Peyer's patch (tissue), 4 donors: ENCODE measurements around the gene AQP12B. TPM values are rescaled to one million over a fixed set of nuclear protein-coding genes. Genes with fewer than 3 reads are reported as not detected.

ENCODE experiments used
- DNase-seq, 3 donors: peaks; one replicate each; pipeline ENCODE4 v3.0.0-alpha.2; 2017 to 2019
- H3K27ac ChIP-seq, 4 donors: fragments of 200-600 bp; sonication (generic); one replicate each; pipeline ENCODE4 v1.5.1; 2016 to 2019
- H3K27me3 ChIP-seq, 2 donors: fragments of 200-600 bp; sonication (generic); one replicate each; pipeline ENCODE4 v1.5.1; 2019
- H3K36me3 ChIP-seq, 3 donors: fragments of 200-600 bp; sonication (generic); one replicate each; pipeline ENCODE4 v1.5.1; 2016 to 2019
- H3K4me1 ChIP-seq, 4 donors: fragments of 200-600 bp; sonication (generic); one replicate each; pipeline ENCODE4 v1.5.1; 2016 to 2019
- H3K4me3 ChIP-seq, 4 donors: fragments of 200-600 bp; sonication (generic); 1 replicate in 3 of 4; 2 replicates in 1 of 4; pipeline ENCODE4 v1.5.1; 2016 to 2019; ENCODE audit warnings: mild to moderate bottlenecking in 1 of 4
- H3K9me3 ChIP-seq, 4 donors: fragments of 200-600 bp; sonication (generic); one replicate each; pipeline ENCODE4 v1.5.1; 2016 to 2019; ENCODE audit warnings: mild to moderate bottlenecking in 1 of 4
- POLR2A ChIP-seq, 2 donors: fragments of 450-650 bp; IDR thresholded peaks; one replicate each; pipeline ENCODE4 v1.5.1; 2017; ENCODE audit warnings: antibody characterized with exemption in 2 of 2, mild to moderate bottlenecking in 2 of 2, moderate library complexity in 2 of 2
- total RNA-seq, 4 donors: library from RNA; depleted of rRNA; stranded (reverse); fragments of >200 nt; gene quantifications; one replicate each; pipeline ENCODE4 v1.1.0, GENCODE V29; 2016
- TF ChIP-seq, protein P1 (sequence below), 6 experiments: fragments of 450-650 bp in 4 of 6; fragments of 200-600 bp in 2 of 6; sonication (generic) in 1 of 6; IDR thresholded peaks; one replicate each; pipeline ENCODE4 v1.5.1; 2017 to 2019; ENCODE audit warnings: antibody characterized with exemption in 6 of 6, mild to moderate bottlenecking in 3 of 6, moderate library complexity in 1 of 6

The AQP12B gene
- total RNA-seq, 4 donors from 2014 or later, result 1.9 to 9.6 (median 2.5) TPM; not detected in 1

DNA sequence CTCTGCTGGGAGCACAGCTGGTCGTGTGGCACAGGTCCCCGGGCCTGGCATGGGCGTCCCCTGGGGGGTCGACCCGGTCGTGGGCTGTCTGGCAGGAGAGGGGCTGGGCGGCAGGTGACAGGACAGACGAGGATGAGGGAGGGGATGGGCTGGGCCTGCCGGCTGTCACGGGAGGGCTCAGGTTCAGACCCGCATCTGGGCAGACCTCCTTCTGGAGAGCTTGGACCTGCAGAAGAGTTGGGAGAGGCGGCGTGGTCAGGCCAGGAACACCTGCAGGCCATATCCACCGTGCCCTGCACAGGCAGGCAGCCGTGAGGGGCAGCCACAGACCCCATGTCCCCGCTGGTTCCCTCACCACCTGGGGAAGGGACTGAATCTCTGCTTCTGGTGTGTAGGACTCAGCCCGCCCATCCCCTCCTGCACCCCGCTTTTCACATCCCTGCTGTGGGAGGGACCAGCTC lies 34.5 kb upstream of the AQP12B start:
- TF ChIP-seq, protein P1, sequence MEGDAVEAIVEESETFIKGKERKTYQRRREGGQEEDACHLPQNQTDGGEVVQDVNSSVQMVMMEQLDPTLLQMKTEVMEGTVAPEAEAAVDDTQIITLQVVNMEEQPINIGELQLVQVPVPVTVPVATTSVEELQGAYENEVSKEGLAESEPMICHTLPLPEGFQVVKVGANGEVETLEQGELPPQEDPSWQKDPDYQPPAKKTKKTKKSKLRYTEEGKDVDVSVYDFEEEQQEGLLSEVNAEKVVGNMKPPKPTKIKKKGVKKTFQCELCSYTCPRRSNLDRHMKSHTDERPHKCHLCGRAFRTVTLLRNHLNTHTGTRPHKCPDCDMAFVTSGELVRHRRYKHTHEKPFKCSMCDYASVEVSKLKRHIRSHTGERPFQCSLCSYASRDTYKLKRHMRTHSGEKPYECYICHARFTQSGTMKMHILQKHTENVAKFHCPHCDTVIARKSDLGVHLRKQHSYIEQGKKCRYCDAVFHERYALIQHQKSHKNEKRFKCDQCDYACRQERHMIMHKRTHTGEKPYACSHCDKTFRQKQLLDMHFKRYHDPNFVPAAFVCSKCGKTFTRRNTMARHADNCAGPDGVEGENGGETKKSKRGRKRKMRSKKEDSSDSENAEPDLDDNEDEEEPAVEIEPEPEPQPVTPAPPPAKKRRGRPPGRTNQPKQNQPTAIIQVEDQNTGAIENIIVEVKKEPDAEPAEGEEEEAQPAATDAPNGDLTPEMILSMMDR (IDR thresholded peaks at IDR 0.05), result no peak
- no peak for TF ChIP-seq POLR2A (IDR thresholded peaks at IDR 0.05)
- Histone ChIP-seq H3K27ac (no peak overlapping the region), H3K4me1 (no peaks in the 10 kb centered on the region), H3K36me3 (no peaks in the 10 kb centered on the region), H3K9me3 (no peaks in the 10 kb centered on the region), H3K4me3 (no peak overlapping the region), H3K27me3 (no peaks in the 10 kb centered on the region)
- no peak for DNase-seq

DNA sequence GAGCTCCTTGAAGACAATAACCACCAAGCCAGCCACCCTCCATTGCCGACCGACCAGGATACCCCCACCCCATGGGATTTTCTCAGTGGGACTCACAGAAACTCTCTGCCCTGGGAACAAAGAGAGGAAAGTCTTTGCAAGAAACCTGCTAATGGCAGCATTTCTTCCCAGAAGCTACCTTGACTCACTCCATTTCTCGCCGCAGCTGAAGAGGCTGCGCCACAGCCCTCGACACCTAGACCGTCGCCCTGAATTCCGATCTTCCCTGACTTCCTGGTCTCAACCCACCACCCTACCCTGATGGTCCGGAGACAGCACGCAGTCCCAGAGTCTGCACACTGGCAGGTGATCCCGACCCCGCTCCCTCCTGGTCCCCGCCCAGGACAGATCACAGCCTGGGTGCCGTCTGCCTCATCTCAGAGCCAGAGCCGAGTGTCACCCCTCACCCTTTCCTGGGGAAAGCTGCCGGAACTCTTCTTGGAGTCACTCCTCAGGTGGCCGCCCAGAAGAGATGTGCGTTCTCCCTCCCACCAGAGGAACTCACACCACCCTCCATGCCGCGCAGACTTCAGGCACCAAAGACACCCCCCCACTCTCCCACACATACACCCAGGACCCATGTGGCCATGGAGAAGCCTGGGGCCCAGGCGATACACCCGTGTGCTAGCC lies 33.6 kb upstream of the AQP12B start:
- no peak for TF ChIP-seq POLR2A (IDR thresholded peaks at IDR 0.05)
- TF ChIP-seq, protein P1 (IDR thresholded peaks at IDR 0.05), result no peak
- no peaks in the 10 kb centered on the region for H3K4me1 ChIP-seq
- no peaks in the 10 kb centered on the region for H3K36me3 ChIP-seq
- no peak overlapping the region for H3K27ac ChIP-seq
- H3K27me3 ChIP-seq, result no peaks in the 10 kb centered on the region
- DNase-seq, result no peak
- H3K4me3 ChIP-seq, result no peak overlapping the region
- H3K9me3 ChIP-seq, result no peaks in the 10 kb centered on the region

DNA sequence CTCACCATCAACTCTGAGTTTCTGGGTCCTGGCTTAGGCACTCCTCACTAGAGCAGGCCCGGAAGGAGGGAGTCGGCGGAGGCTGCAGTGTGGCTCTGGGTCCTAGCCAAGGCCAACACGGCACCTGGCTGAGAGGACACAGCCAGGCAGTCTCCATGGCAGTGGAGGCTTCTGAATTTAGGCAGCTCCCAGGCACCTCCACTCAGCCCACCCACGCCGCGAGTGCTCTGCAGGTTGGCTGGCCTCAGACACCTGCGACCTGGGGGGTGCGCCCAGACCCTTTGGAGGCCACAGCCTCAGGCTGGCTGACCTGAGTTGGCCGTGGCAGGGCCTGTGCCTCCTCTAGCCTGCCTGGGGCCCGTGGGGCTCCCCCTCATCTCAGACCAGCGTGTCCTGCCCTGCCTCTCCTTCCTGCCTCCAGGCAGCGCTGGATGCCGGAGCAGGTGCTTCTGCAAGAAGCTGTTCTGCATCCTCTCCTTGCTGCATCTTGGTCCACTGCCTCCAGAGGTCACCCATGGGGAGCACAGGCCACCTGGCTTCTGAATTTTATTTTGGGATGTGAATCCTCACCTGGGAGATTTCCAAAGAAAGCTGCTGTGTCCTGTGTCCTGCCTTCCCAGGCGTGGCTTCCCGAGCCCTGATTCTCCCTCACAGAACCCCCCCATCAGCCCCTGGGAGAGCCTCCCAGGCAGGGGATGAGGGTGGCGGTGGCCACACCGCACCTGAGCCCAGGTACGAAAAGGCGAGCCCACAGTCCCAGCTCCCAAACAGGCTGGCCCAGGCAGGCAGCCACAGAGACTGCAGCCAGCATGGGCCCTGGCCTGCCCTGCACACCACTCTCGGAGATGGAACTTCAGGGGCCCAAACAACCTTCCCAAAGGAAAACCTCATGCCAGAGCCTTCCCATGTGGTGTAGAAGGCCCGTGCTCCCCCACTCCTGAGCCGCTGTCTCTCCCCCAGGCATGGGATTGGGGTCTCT lies 32.4 kb upstream of the AQP12B start:
- Histone ChIP-seq H3K36me3 (no peaks in the 10 kb centered on the region), H3K9me3 (no peaks in the 10 kb centered on the region), H3K4me3 (no peak overlapping the region), H3K27ac (no peak overlapping the region), H3K27me3 (no peaks in the 10 kb centered on the region), H3K4me1 (no peaks in the 10 kb centered on the region)
- TF ChIP-seq, protein P1 (IDR thresholded peaks at IDR 0.05), result no peak
- TF ChIP-seq POLR2A (IDR thresholded peaks at IDR 0.05), result no peak
- no peak for DNase-seq

DNA sequence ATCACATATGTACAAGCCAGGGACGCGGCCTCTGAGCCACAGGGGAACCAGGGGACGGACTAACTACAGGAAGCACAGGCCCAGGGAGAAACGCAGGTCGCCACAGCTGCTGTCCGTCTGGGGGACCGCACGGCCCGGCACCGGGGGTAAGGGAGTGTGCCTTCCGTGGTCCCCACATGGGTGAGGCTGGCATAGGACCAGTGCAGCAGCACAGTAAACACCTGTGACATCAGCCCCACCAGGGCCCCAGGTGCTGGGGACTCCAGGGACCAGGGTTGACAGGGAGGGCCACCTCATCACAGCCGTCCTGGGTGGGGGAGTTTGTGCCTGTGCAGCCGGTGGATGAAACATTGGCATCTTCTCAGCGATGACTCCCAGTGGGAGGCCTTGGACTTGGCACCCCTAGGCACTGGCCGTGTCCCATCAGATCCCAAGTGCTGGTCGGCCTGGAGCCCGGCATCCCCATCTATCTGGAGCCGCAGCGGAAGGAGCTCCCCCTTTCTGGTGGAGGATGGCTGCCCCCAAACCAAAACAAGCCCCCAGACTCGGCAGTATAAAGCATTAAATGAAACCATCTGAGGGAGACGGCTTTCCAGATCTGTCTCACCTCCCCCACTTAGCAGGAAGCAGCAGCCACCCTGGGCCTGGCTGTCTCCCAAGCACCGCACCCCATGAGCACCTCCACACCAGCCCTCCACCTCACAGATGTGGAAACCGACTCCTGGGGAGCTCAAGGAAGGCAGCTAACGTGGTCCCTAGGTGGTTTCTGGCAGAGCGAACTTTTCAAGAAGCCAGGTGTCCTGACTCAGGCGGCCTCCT lies 31.5 kb upstream of the AQP12B start:
- H3K9me3 ChIP-seq, result no peaks in the 10 kb centered on the region
- no peak overlapping the region for H3K4me3 ChIP-seq
- no peaks in the 10 kb centered on the region for H3K36me3 ChIP-seq
- H3K27me3 ChIP-seq, result no peaks in the 10 kb centered on the region
- H3K27ac ChIP-seq, result no peak overlapping the region
- DNase-seq, result no peak
- H3K4me1 ChIP-seq, result no peaks in the 10 kb centered on the region
- no peak for TF ChIP-seq POLR2A (IDR thresholded peaks at IDR 0.05)
- TF ChIP-seq, protein P1 (IDR thresholded peaks at IDR 0.05), result no peak
